GM19438 (cell line): Measurements from ENCODE around the gene PRKN.

Source experiments
- ATAC-seq: cut with Tn5 transposase; IDR thresholded peaks from one replicate; pipeline ENCODE4 v1.9.1; 2021; ENCODE audit warnings: low read depth; ENCODE audit not compliant: unreplicated experiment

Gene PRKN

DNA sequence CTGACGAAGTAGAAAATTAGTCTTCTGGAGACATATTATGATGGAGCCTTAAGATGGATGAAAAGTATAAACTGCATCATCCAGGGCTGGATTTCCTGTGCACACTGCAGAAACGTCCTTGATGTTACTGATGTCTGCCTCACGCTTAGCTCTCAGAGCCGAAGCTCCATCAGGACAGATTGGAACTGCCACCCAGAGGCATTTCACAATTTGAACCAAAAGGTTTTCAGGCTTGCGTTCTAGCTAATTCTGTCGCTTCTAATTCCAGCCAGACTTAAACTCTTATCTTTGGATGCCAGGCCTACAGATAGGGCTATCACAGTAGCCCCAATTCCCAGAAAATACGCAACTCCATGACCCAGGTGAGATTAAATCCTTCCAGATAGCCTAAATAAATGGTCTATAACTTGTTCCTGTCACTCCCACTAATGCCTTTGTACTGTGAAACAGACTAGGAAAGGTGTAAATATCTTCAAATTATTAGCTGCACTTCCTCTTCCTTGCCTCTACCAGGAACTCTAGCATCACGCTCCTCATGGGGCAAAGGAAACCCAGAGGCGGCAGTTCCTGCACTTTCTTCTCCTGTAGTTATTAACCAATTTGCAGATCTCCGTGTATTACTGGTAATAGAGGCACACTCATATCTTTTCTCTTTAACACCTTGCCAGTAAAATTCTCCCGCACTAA lies 634.6 kb downstream of the PRKN start:
- ATAC-seq: no peak

DNA sequence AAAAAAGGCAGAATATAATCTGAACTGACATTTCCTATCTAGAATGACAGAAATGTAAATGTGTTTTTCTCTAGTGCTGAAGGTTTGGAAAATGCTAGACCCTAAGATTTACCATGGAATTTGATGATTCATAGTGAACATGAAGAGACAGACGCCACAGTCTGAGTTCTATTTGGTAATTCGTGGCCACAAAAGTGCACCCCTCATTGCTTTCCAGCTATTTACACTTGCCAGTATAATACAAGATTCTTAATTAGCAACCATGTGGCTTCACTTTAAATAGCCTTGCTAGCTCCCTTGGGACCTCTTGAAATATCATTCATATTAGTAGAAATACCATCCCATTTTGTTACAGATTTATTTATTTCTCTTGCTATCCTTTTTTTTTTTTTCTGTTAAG lies 636.8 kb downstream of the PRKN start:
- ATAC-seq: no peak

- ATAC-seq: no peak
These were observed 639.5 kb downstream of the PRKN start for GRCh38 chr6:162088091-162088490.

DNA sequence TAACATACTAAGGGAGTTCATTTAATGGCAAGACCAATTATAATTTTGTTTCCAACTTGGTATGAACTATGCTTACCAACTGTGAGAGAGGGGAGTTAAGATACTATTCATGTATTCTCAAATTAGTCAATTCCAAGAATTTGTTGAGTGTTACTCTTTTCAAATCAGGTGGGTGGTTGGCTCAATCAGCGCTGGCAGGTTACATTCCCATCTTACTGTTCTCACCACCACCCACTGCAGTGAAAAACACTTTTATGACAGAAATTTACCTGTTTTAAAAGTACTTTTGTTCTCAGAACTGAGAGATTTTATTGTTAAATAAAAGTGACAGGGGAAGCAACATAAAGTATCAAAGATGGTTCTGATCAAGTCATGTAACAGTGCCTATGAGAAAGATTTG lies 642.0 kb downstream of the PRKN start:
- no peak for ATAC-seq

- no peak for ATAC-seq
These were observed 645.0 kb downstream of the PRKN start for GRCh38 chr6:162082520-162082919.

- no peak for ATAC-seq
These were observed 648.9 kb downstream of the PRKN start for GRCh38 chr6:162078667-162079066.

GRCh38 chr6:162078126-162078525 lies 649.4 kb downstream of the PRKN start:
- ATAC-seq: no peak

DNA sequence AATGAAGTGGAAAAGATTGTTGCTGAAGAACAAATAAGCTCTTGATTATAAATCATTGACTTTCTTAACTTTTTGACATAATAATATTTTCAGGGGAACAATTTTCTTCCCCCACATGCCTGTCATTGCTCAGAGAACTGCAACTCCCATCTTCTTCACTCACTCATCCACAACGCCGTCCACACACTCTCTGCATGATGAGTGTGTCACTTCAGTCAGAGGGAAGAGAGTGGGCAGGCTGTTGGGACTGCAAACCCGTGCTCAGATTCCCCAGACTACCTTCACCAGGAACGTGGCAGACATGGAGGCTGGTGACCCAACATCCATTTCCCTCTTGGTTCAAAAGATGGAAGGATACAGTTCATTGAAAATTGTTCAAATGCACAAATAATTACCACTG lies 650.8 kb downstream of the PRKN start:
- no peak for ATAC-seq

DNA sequence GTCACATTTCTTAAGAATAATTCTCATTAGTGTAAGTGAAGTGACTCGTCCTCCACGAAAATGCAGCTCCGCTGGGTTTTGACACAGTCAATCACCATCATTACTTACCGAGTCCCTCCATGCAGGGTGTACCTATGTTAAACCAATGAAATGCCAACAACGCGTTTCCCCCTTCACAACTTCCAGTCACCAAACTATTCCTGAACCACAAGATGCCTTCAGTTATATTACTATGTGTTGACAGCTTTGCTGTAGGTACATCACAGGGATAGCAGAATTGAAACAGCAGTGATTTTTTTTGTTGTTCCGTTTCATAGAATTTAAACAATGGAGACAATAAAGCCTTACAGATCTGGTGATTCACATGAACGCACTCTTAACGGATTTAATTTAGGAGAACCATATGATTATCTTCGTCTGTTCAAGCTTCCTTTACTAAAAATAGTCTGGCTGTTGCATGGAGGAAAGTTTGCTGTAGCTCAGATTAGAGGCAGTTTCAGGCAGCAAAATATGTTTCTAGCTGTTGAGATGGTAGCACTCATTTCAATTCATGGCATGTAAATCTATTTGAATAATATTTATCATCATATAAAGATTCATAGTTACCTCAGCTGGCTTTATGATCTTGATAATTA lies 652.8 kb downstream of the PRKN start:
- no peak for ATAC-seq

- ATAC-seq: no peak
These were observed 656.9 kb downstream of the PRKN start for GRCh38 chr6:162070639-162071038.

DNA sequence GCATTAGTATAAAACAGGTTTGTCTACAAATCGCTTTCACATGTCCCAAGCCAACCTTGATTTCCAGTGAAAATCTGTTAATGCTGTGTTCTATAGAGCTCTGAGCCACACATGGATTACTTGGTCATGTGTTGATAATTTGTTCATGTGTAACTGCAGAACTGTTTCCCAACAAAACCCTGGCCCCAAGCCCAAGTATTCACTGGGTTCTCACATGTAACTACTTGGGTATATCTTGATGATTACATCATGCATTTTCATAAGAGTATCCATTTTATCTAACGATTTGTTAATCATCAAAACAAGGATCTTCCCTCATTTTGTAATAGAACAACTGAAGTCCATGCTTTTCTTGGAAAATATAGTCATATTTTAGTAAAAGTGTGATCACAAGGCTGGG lies 657.6 kb downstream of the PRKN start:
- ATAC-seq: no peak

GRCh38 chr6:162068340-162068739 lies 659.2 kb downstream of the PRKN start:
- no peak for ATAC-seq

DNA sequence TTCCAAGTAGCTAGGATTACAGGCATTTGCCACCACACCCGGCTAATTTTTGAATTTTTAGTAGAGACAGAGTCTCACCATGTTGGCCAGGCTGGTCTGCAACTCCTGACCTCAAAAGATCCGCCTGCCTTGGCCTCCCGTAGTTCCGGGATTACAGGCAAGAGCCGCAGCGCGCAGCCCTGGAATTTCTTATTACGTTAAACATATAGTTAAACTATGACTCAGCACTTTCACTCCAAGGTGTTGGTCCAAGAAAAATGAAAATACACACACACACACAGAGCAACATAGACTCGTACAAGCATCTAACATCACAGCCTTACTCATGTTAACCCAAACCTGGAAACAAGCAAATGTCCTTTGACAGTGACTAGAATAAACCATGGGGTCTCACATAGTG lies 663.9 kb downstream of the PRKN start:
- ATAC-seq: no peak

- ATAC-seq: no peak
These were observed 669.2 kb downstream of the PRKN start for GRCh38 chr6:162058281-162058875.

DNA sequence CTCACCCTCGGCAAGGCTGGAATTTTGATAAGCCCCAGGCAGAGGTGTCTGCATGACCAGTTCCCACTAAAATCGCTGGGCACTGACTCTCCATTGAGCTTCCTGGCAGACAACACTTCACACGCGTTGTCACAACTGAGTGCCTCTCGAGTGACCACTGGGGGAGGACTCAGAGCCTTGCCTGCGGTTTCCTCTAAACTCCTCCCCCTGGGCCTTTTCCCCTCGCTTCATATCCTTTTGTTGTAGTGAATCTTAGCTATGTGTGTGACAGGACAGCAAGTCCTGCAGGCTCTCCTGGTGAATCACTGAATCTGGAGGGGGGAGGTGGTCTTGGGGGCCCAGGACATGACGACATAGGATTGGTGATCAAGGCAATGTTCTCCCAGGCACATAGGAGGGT lies 670.8 kb downstream of the PRKN start:
- no peak for ATAC-seq

DNA sequence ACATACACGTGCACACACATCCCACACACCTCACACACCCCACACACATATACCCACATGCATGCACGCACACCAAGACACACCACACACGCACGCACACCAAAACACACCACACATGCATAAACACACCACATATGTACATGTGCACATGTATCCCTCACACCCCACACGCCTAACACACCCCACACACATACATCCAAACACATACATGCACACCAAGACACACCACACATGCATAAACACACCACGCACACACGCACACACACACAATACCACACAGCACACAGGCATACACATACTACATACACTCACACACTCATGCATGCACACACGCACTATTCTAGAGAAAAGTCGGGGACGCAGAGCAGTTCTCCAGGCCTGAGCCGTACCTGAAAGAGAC lies 671.5 kb downstream of the PRKN start:
- ATAC-seq: no peak

- ATAC-seq: no peak
These were observed 672.2 kb downstream of the PRKN start for GRCh38 chr6:162055365-162055764.

DNA sequence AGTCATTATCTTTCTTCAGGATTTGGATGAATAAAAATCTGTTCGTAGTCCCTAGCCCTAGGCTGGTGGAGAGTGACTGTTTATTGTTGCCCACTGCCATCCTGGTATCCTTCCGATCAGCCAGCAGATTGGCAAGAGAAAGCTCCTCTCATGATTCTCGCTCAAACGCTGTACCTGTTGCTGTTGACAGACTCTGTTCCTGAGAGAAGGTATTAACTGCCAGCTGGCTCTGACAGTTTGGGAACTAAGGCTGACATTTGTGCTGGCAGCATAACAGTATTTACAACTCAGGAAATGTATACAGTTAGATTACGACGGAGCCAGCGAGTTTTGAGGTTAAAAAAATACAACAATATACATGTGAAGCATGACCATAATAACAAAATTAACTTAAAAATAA lies 674.5 kb downstream of the PRKN start:
- ATAC-seq: no peak

GRCh38 chr6:162050579-162050978 lies 677.0 kb downstream of the PRKN start:
- ATAC-seq: no peak

DNA sequence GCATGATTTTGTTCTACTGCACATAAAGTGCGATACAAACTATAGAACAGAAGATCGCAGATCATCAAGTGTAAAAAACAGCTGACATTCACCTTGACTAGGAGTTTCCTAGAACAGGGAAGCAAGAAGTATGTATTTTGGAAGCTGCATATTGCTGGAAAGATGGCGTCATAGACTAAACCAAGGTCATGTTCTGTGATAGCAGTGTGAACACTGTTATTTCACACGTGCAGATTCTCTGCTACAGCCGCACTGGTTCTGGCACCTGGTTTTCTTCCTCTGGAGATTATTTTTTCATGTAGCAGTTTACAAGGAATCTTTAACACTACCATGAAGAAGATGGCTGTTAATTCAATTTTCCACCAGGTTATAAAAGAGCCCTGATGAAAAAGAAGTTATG lies 681.2 kb downstream of the PRKN start:
- no peak for ATAC-seq

GRCh38 chr6:162032620-162033019 lies 694.9 kb downstream of the PRKN start:
- no peak for ATAC-seq

DNA sequence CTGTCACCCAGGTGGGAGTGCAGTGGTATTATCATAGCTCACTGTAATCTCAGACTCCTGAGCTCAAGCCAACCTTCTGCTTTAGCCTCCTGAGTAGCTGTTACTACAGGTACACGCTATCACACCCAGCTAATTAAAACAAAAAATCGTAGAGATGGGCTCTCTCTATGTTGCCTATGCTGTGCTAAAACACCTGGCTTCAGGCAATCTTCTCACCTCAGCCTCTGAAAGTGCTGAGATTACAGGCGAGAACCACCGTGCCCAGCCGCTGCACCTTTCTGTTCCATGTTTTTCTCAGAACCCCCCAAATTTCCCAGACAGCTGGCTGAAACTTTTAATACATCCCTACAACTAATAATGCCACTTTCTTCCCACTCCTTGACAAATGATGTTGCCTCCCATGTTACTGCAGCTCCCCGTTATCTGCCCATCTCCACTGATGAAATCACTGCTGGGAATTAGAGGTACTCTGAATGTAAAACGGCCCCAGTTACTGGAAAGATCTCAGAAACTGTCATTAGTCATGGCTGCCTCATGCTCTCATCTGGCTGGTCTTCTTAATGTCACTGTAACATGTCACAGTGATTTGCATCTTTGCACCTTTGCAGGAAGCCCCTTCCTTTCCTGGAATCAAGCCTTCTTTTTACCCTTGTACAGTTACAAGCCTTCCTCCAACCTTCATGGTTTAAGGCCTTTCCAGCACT lies 697.5 kb downstream of the PRKN start:
- ATAC-seq: no peak
